ENCODE data around the gene APOA4. TPM values are rescaled to one million over a fixed set of nuclear protein-coding genes. Genes with fewer than 3 reads are reported as not detected.

APOA4 gene
- polyA plus RNA-seq, 1 donor from 2014 or later, result not detected

- H3K79me2 ChIP-seq (replicated peaks; ENCODE audit: insufficient read depth, low read length), result no peaks in the 10 kb centered on the region
- no peak overlapping the region for H3K4me3 ChIP-seq (ENCODE audit: low read length)
- H2AFZ ChIP-seq (ENCODE audit: low read depth, low read length), result no peak overlapping the region
- H3K27me3 ChIP-seq (ENCODE audit: insufficient read depth, low read depth, low read length), result no peaks in the 10 kb centered on the region
- H3K9ac ChIP-seq (ENCODE audit: low read length), result no peak overlapping the region
- no peaks in the 10 kb centered on the region for H3K9me2 ChIP-seq (ENCODE audit: insufficient read depth, low read length)
- no peaks in the 10 kb centered on the region for H3F3A ChIP-seq (ENCODE audit: insufficient read depth, low read length, poor library complexity, severe bottlenecking)
- H3K27ac ChIP-seq (ENCODE audit: low read length), result no peak overlapping the region
- no peaks in the 10 kb centered on the region for H4K20me1 ChIP-seq (ENCODE audit: insufficient read depth)
- H3K4me2 ChIP-seq (ENCODE audit: low read length), result no peak overlapping the region
- no peaks in the 10 kb centered on the region for H3K9me3 ChIP-seq (ENCODE audit: low read length)
- no peak for TF ChIP-seq SMC3 (conservative IDR thresholded peaks at IDR 0.05; ENCODE audit: poor library complexity)
- no peak for TF ChIP-seq EP300 (conservative IDR thresholded peaks at IDR 0.05; ENCODE audit: poor library complexity, severe bottlenecking)
- no peak for TF ChIP-seq TAF1 (IDR thresholded peaks at IDR 0.05; ENCODE audit: low read depth)
- TF ChIP-seq, protein P1, sequence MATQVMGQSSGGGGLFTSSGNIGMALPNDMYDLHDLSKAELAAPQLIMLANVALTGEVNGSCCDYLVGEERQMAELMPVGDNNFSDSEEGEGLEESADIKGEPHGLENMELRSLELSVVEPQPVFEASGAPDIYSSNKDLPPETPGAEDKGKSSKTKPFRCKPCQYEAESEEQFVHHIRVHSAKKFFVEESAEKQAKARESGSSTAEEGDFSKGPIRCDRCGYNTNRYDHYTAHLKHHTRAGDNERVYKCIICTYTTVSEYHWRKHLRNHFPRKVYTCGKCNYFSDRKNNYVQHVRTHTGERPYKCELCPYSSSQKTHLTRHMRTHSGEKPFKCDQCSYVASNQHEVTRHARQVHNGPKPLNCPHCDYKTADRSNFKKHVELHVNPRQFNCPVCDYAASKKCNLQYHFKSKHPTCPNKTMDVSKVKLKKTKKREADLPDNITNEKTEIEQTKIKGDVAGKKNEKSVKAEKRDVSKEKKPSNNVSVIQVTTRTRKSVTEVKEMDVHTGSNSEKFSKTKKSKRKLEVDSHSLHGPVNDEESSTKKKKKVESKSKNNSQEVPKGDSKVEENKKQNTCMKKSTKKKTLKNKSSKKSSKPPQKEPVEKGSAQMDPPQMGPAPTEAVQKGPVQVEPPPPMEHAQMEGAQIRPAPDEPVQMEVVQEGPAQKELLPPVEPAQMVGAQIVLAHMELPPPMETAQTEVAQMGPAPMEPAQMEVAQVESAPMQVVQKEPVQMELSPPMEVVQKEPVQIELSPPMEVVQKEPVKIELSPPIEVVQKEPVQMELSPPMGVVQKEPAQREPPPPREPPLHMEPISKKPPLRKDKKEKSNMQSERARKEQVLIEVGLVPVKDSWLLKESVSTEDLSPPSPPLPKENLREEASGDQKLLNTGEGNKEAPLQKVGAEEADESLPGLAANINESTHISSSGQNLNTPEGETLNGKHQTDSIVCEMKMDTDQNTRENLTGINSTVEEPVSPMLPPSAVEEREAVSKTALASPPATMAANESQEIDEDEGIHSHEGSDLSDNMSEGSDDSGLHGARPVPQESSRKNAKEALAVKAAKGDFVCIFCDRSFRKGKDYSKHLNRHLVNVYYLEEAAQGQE (IDR thresholded peaks at IDR 0.05; ENCODE audit: borderline replicate concordance), result no peak
- TF ChIP-seq EZH2 (IDR thresholded peaks at IDR 0.05; ENCODE audit: borderline replicate concordance, insufficient read depth, low read length, poor library complexity, severe bottlenecking), result no peak
- TF ChIP-seq, protein P2, sequence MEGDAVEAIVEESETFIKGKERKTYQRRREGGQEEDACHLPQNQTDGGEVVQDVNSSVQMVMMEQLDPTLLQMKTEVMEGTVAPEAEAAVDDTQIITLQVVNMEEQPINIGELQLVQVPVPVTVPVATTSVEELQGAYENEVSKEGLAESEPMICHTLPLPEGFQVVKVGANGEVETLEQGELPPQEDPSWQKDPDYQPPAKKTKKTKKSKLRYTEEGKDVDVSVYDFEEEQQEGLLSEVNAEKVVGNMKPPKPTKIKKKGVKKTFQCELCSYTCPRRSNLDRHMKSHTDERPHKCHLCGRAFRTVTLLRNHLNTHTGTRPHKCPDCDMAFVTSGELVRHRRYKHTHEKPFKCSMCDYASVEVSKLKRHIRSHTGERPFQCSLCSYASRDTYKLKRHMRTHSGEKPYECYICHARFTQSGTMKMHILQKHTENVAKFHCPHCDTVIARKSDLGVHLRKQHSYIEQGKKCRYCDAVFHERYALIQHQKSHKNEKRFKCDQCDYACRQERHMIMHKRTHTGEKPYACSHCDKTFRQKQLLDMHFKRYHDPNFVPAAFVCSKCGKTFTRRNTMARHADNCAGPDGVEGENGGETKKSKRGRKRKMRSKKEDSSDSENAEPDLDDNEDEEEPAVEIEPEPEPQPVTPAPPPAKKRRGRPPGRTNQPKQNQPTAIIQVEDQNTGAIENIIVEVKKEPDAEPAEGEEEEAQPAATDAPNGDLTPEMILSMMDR (IDR thresholded peaks at IDR 0.05; ENCODE audit: poor library complexity, severe bottlenecking), result no peak
- no peak for TF ChIP-seq POLR2AphosphoS5 (IDR thresholded peaks at IDR 0.05)
- TF ChIP-seq RAD21 (conservative IDR thresholded peaks at IDR 0.05), result no peak
- TF ChIP-seq MXI1 (conservative IDR thresholded peaks at IDR 0.05; ENCODE audit: poor library complexity, severe bottlenecking), result no peak
- no peaks in the 10 kb centered on the region for H3K36me3 ChIP-seq (ENCODE audit: insufficient read depth, low read length)
Observed at GRCh38 chr11:116797816-116798215, 25.3 kb downstream of the APOA4 start.

DNA sequence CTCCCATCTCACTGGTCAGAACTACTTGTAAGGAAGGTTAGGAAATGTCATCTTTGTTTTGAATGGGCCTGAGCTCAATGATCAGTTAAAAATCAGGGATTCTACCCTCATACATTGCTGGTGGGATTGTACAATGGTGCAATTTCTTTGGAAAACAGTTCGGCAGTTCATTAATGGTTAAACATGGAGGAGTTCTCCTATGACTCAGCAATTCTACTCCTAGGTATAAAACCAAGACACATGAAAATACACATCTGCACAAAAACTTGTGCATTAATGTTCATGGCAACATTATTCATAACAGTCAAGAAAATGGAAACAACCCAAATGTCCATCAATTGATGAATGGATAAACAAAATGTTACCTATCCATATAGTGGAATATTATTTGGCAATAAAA lies 26.6 kb downstream of the APOA4 start:
- H3K9me3 ChIP-seq (ENCODE audit: low read length), result no peaks in the 10 kb centered on the region
- H3K79me2 ChIP-seq (replicated peaks; ENCODE audit: insufficient read depth, low read length), result no peaks in the 10 kb centered on the region
- H3K4me2 ChIP-seq (ENCODE audit: low read length), result no peak overlapping the region
- H3K27ac ChIP-seq (ENCODE audit: low read length), result no peak overlapping the region
- H3K27me3 ChIP-seq (ENCODE audit: insufficient read depth, low read depth, low read length), result no peaks in the 10 kb centered on the region
- TF ChIP-seq MXI1 (conservative IDR thresholded peaks at IDR 0.05; ENCODE audit: poor library complexity, severe bottlenecking), result no peak
- no peak for TF ChIP-seq TAF1 (IDR thresholded peaks at IDR 0.05; ENCODE audit: low read depth)
- TF ChIP-seq RAD21 (conservative IDR thresholded peaks at IDR 0.05), result no peak
- TF ChIP-seq EP300 (conservative IDR thresholded peaks at IDR 0.05; ENCODE audit: poor library complexity, severe bottlenecking), result no peak
- TF ChIP-seq SMC3 (conservative IDR thresholded peaks at IDR 0.05; ENCODE audit: poor library complexity), result no peak
- no peak overlapping the region for H3K9ac ChIP-seq (ENCODE audit: low read length)
- H4K20me1 ChIP-seq (ENCODE audit: insufficient read depth), result no peaks in the 10 kb centered on the region
- no peaks in the 10 kb centered on the region for H3K9me2 ChIP-seq (ENCODE audit: insufficient read depth, low read length)
- no peaks in the 10 kb centered on the region for H3F3A ChIP-seq (ENCODE audit: insufficient read depth, low read length, poor library complexity, severe bottlenecking)
- no peak overlapping the region for H2AFZ ChIP-seq (ENCODE audit: low read depth, low read length)
- no peaks in the 10 kb centered on the region for H3K36me3 ChIP-seq (ENCODE audit: insufficient read depth, low read length)
- H3K4me3 ChIP-seq (ENCODE audit: low read length), result no peak overlapping the region
